ENCODE measurements around the gene CAP1.

Gene CAP1

DNA sequence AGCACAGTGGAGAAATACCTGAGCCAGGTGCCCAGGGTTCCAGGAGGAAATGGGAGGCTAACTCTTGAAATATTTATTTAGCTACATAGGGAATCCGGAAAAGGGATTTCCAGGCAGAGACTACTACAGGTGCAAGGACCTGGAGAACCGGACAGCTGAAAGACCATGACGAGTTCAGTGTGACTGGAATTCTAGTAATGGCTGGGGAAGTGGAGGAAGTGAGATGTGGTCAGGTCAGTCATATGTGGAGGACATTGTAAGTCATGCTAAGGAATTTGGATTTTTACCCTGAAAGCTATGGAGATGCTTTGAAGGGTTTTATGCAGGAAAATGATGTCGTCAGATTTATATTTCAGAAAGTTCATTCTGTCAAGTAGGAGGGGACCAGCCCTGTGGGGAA, 1.8 kb downstream of the CAP1 start:
- H3K27me3 ChIP-seq (replicated peaks; ENCODE audit: control insufficient read depth, insufficient read depth, low read length), result no peaks in the 10 kb centered on the region
- TF ChIP-seq, protein P1, sequence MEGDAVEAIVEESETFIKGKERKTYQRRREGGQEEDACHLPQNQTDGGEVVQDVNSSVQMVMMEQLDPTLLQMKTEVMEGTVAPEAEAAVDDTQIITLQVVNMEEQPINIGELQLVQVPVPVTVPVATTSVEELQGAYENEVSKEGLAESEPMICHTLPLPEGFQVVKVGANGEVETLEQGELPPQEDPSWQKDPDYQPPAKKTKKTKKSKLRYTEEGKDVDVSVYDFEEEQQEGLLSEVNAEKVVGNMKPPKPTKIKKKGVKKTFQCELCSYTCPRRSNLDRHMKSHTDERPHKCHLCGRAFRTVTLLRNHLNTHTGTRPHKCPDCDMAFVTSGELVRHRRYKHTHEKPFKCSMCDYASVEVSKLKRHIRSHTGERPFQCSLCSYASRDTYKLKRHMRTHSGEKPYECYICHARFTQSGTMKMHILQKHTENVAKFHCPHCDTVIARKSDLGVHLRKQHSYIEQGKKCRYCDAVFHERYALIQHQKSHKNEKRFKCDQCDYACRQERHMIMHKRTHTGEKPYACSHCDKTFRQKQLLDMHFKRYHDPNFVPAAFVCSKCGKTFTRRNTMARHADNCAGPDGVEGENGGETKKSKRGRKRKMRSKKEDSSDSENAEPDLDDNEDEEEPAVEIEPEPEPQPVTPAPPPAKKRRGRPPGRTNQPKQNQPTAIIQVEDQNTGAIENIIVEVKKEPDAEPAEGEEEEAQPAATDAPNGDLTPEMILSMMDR (IDR thresholded peaks at IDR 0.05; ENCODE audit: insufficient read depth, low read length, poor library complexity, severe bottlenecking), result no peak
- H3K36me3 ChIP-seq (ENCODE audit: control insufficient read depth, insufficient read depth, low read length), result peaks cover 2% of the 10 kb centered on the region
- H3K4me3 ChIP-seq (replicated peaks; ENCODE audit: low read depth, low read length), result peak overlapping the region; percentile 93
- DNase-seq (ENCODE audit: extremely low read depth, insufficient read length), result no peak

DNA sequence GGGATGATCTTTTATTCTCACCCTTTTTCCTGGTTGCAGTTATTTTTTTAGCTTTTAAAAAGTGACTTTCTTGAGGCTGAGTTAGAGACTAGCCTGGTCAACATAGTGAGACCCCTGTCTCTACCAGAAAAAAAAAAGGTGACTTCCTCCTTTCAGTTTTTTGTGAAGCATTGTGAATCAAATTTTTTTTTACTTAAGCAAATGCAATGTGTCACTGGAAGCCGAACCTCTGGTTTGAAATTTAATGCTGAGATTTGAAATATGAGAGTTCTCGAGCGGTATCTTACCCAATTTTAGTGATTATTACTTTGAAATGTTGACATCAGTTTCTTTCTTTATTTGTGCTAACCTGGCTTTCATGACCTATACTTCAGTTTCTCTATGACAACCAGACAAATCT, 3.6 kb downstream of the CAP1 start:
- Histone ChIP-seq H3K36me3 (ENCODE audit: control insufficient read depth, insufficient read depth, low read length) (peaks cover 4% of the 10 kb centered on the region), H3K27me3 (replicated peaks; ENCODE audit: control insufficient read depth, insufficient read depth, low read length) (no peaks in the 10 kb centered on the region), H3K4me3 (replicated peaks; ENCODE audit: low read depth, low read length) (no peak overlapping the region)
- TF ChIP-seq, protein P1 (IDR thresholded peaks at IDR 0.05; ENCODE audit: insufficient read depth, low read length, poor library complexity, severe bottlenecking), result no peak
- DNase-seq (ENCODE audit: extremely low read depth, insufficient read length), result no peak

DNA sequence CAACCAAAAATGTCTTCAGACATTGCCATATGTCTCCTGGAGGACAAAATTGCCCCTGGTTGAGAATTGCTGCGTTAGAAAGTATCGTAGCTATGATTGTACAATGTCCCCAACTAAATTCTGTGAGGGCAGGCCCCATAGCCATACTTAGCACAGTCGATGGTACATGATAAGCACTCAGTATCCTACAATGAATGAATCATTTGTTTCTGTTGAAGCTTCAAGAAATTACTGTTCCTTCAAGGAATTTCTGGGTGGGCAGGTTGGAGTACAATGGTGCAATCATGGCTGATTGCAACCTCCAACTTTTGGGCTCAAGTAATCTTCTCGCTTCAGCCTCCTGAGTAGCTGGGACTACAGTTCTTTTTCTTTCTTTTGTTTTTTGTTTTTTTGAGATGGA, 4.7 kb downstream of the CAP1 start:
- no peaks in the 10 kb centered on the region for H3K27me3 ChIP-seq (replicated peaks; ENCODE audit: control insufficient read depth, insufficient read depth, low read length)
- TF ChIP-seq, protein P1 (IDR thresholded peaks at IDR 0.05; ENCODE audit: insufficient read depth, low read length, poor library complexity, severe bottlenecking), result no peak
- no peak for DNase-seq (ENCODE audit: extremely low read depth, insufficient read length)
- H3K4me3 ChIP-seq (replicated peaks; ENCODE audit: low read depth, low read length), result no peak overlapping the region
- H3K36me3 ChIP-seq (ENCODE audit: control insufficient read depth, insufficient read depth, low read length), result peaks cover 4% of the 10 kb centered on the region

DNA sequence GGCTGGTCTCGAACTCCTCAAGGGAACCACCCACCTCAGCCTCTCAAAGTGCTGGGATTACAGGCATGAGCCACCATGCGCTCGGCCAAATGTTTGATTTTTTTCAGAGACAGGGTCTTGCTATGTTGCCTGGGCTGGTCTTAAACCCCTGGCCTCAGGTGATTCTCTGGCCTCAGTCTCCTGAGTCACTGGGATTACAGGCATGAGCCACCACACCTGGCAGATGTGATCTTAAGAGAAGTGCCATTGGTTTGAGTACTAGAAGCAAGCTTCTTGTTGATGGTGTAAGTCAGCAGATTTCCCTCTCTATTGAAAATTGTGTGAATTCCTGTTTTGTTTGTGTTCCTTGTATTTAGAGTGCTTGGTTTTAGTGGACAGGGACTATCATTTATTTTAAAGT, 5.2 kb downstream of the CAP1 start:
- DNase-seq (ENCODE audit: extremely low read depth, insufficient read length), result no peak
- peaks cover 5% of the 10 kb centered on the region for H3K36me3 ChIP-seq (ENCODE audit: control insufficient read depth, insufficient read depth, low read length)
- no peak overlapping the region for H3K4me3 ChIP-seq (replicated peaks; ENCODE audit: low read depth, low read length)
- TF ChIP-seq, protein P1 (IDR thresholded peaks at IDR 0.05; ENCODE audit: insufficient read depth, low read length, poor library complexity, severe bottlenecking), result no peak
- no peaks in the 10 kb centered on the region for H3K27me3 ChIP-seq (replicated peaks; ENCODE audit: control insufficient read depth, insufficient read depth, low read length)

DNA sequence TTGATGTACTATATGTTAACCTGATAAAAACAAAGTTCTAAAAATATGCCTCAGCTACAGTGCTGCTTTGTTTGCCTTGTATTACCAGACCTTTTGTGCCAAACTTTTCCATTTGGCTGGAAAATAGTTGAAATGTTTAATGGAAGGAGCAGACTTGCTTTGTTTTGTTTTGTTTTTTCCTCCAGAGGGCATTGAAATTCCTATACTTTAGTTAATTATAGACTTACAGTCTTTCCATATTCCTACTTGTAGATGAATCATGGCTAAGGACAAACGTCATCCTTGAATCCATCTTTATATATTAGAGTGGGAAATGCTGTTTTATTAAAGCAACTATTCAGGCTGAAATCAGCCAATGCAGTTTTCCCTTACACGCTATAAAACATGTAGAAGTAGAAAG, 6.7 kb downstream of the CAP1 start:
- no peak for DNase-seq (ENCODE audit: extremely low read depth, insufficient read length)
- TF ChIP-seq, protein P1 (IDR thresholded peaks at IDR 0.05; ENCODE audit: insufficient read depth, low read length, poor library complexity, severe bottlenecking), result no peak
- H3K27me3 ChIP-seq (replicated peaks; ENCODE audit: control insufficient read depth, insufficient read depth, low read length), result no peaks in the 10 kb centered on the region
- peaks cover 5% of the 10 kb centered on the region for H3K36me3 ChIP-seq (ENCODE audit: control insufficient read depth, insufficient read depth, low read length)
- no peak overlapping the region for H3K4me3 ChIP-seq (replicated peaks; ENCODE audit: low read depth, low read length)

DNA sequence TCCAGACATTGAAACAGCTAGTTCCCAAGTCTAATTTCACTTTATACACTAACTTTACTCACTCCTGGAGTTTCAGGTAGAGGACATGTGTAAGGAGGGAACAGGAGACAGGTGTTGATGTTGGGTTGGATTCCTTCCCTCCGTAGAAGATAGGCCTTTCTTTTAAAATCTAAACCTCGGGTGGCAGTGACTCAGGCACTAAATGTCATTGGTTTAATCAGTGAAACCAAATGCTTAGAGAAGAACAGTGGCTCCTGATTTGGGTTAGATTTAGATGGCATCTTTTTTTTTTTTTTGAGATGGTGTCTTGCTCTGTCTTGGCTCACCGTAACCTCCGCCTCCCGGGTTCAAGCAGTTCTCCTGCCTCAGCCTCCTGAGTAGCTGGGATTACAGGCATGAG, 7.2 kb downstream of the CAP1 start:
- H3K36me3 ChIP-seq (ENCODE audit: control insufficient read depth, insufficient read depth, low read length), result peaks cover 5% of the 10 kb centered on the region
- H3K4me3 ChIP-seq (replicated peaks; ENCODE audit: low read depth, low read length), result no peak overlapping the region
- TF ChIP-seq, protein P1 (IDR thresholded peaks at IDR 0.05; ENCODE audit: insufficient read depth, low read length, poor library complexity, severe bottlenecking), result no peak
- no peaks in the 10 kb centered on the region for H3K27me3 ChIP-seq (replicated peaks; ENCODE audit: control insufficient read depth, insufficient read depth, low read length)
- no peak for DNase-seq (ENCODE audit: extremely low read depth, insufficient read length)

Measured in GM06990 (cell line).